HCT116 (cell line): Measurements from ENCODE around the gene CIAO2A.

Experiments
- CTCF ChIP-seq, 3 experiments: fragments of 200-600 bp in 1 of 3; sonication (generic) in 1 of 3; IDR thresholded peaks in 2 of 3; conservative IDR thresholded peaks in 1 of 3; 2 replicates each; pipeline ENCODE4 v1.5.1; 2012 to 2017; ENCODE audit warnings: low read depth in 2 of 3, low read length in 2 of 3, antibody characterized with exemption in 1 of 3, borderline replicate concordance in 1 of 3, control low read depth in 1 of 3, mild to moderate bottlenecking in 1 of 3, mixed read lengths in 1 of 3, mixed run types in 1 of 3, moderate library complexity in 1 of 3; ENCODE audit not compliant: insufficient read depth in 1 of 3
- EZH2phosphoT487 ChIP-seq: fragments of 200-600 bp; IDR thresholded peaks from 2 replicates; pipeline ENCODE4 v1.6.1; 2018; ENCODE audit warnings: antibody characterized with exemption, borderline replicate concordance
- MAX ChIP-seq: IDR thresholded peaks from 2 replicates; pipeline ENCODE4 v1.6.1; 2012
- POLR2A ChIP-seq: IDR thresholded peaks from 2 replicates; pipeline ENCODE4 v1.7.0; 2011; ENCODE audit warnings: borderline replicate concordance; ENCODE audit not compliant: insufficient read depth, insufficient read length; ENCODE audit errors: extremely low read depth
- POLR2AphosphoS5 ChIP-seq: IDR thresholded peaks from 2 replicates; pipeline ENCODE4 v1.6.1; 2011; ENCODE audit warnings: mild to moderate bottlenecking, low read depth, low read length, moderate library complexity
- RAD21 ChIP-seq: IDR thresholded peaks from 2 replicates; pipeline ENCODE4 v1.6.1; 2012; ENCODE audit warnings: low read depth, mild to moderate bottlenecking
- REST ChIP-seq: IDR thresholded peaks from 2 replicates; pipeline ENCODE4 v1.6.1; 2012; ENCODE audit warnings: low read depth
- SP1 ChIP-seq: IDR thresholded peaks from 2 replicates; pipeline ENCODE4 v1.6.1; 2012; ENCODE audit warnings: low read depth
- TCF7L2 ChIP-seq: IDR thresholded peaks from 2 replicates; pipeline ENCODE4 v1.7.0; 2011; ENCODE audit warnings: borderline replicate concordance, inconsistent platforms; ENCODE audit not compliant: insufficient read depth, insufficient read length; ENCODE audit errors: extremely low read depth
- ZFX ChIP-seq: fragments of 450-650 bp; IDR thresholded peaks from 2 replicates; pipeline ENCODE4 v1.6.1; 2017

- TF ChIP-seq CTCF (IDR thresholded peaks at IDR 0.05 in 2 of 3, conservative IDR thresholded peaks at IDR 0.05 in 1 of 3; ENCODE audit: borderline replicate concordance in 1 of 3, insufficient read depth in 1 of 3, low read depth in 2 of 3, low read length in 2 of 3) = peak in 1 of 3 experiments; percentile 16; a peak in 1 of 6 replicates
- no peak for TF ChIP-seq SP1
- TF ChIP-seq POLR2A = no peak
- no peak for TF ChIP-seq POLR2AphosphoS5
- no peak for TF ChIP-seq TCF7L2
- TF ChIP-seq ZFX = no peak
- no peak for TF ChIP-seq MAX
- TF ChIP-seq EZH2phosphoT487 = no peak
- no peak for TF ChIP-seq REST
- no peak for TF ChIP-seq RAD21
These were observed 3.2 kb upstream of the CIAO2A start for GRCh38 chr15:64096668-64097384.
